Activated T-cell treated with anti-CD3 and anti-CD28 coated beads, Interleukin-2, amount 50 U/mL, for 72 hours (primary cell): ENCODE data around the gene C22orf23. TPM values are rescaled to one million over a fixed set of nuclear protein-coding genes. Genes with fewer than 3 reads are reported as not detected.

Source experiments
- ATAC-seq, 2 donors: fragments of 150-1000 bp; cut with Tn5 transposase; replicated peaks in 1 of 2; 2 replicates each; pipeline ENCODE4 v1.10.0; 2021; ENCODE audit warnings: moderate library complexity in 2 of 2, mild to moderate bottlenecking in 1 of 2
- DNase-seq, 2 donors: peaks; one replicate each; pipeline ENCODE4 v3.0.0; 2021 to 2022; ENCODE audit warnings: mixed read lengths in 1 of 2
- H3K27ac Mint-ChIP-seq: one replicate; pipeline ENCODE4 v1.8.0; 2022; ENCODE audit warnings: mild to moderate bottlenecking, moderate library complexity, mixed read lengths
- H3K27me3 Mint-ChIP-seq: one replicate; pipeline ENCODE4 v1.8.0; 2022; ENCODE audit warnings: low read depth, mixed read lengths
- H3K36me3 Mint-ChIP-seq, 2 donors: one replicate each; pipeline ENCODE4 v1.8.0; 2022; ENCODE audit warnings: mixed read lengths in 2 of 2, mild to moderate bottlenecking in 1 of 2; ENCODE audit not compliant: insufficient read depth in 2 of 2
- H3K4me1 Mint-ChIP-seq: one replicate; pipeline ENCODE4 v1.8.0; 2022; ENCODE audit warnings: low read depth, mixed read lengths
- H3K4me3 Mint-ChIP-seq, 2 donors: one replicate each; pipeline ENCODE4 v1.8.0; 2022; ENCODE audit warnings: mild to moderate bottlenecking in 2 of 2, mixed read lengths in 2 of 2, moderate library complexity in 2 of 2
- H3K9me3 Mint-ChIP-seq, 2 donors: one replicate each; pipeline ENCODE4 v1.8.0; 2022; ENCODE audit warnings: mixed read lengths in 2 of 2
- total RNA-seq, 2 donors: library from RNA; stranded (reverse); gene quantifications; one replicate each; pipeline ENCODE4 v1.2.3, GENCODE V29; 2022

Gene C22orf23
- total RNA-seq, 2 donors from 2014 or later, result 0.19 to 0.30 TPM

GRCh38 chr22:37924386-37925065, 28.9 kb downstream of the C22orf23 start:
- DNase-seq (no peak), ATAC-seq (no peak)
- no peak overlapping the region for H3K27ac Mint-ChIP-seq
- H3K9me3 Mint-ChIP-seq, result no peaks in the 10 kb centered on the region
- H3K27me3 Mint-ChIP-seq, result no peaks in the 10 kb centered on the region
- H3K4me1 Mint-ChIP-seq, result peaks cover 6% of the 10 kb centered on the region
- H3K36me3 Mint-ChIP-seq, result peaks cover 0 to 2% of the 10 kb centered on the region in 2 donors
- no peak overlapping the region for H3K4me3 Mint-ChIP-seq

- no peaks in the 10 kb centered on the region for H3K27me3 Mint-ChIP-seq
- peaks cover 0 to 2% of the 10 kb centered on the region in 2 donors for H3K36me3 Mint-ChIP-seq
- ATAC-seq (no peak), DNase-seq (no peak)
- no peak overlapping the region for H3K27ac Mint-ChIP-seq
- no peaks in the 10 kb centered on the region for H3K9me3 Mint-ChIP-seq
- no peak overlapping the region for H3K4me3 Mint-ChIP-seq
- peaks cover 6% of the 10 kb centered on the region for H3K4me1 Mint-ChIP-seq
Observed at GRCh38 chr22:37923927-37924326, 29.5 kb downstream of the C22orf23 start.

GRCh38 chr22:37922191-37922590, 31.2 kb downstream of the C22orf23 start:
- ATAC-seq (no peak), DNase-seq (no peak)
- no peak overlapping the region for H3K4me3 Mint-ChIP-seq
- H3K27ac Mint-ChIP-seq, result no peak overlapping the region
- H3K36me3 Mint-ChIP-seq, result peaks cover 0 to 2% of the 10 kb centered on the region in 2 donors
- H3K4me1 Mint-ChIP-seq, result peaks cover 6% of the 10 kb centered on the region
- H3K9me3 Mint-ChIP-seq, result no peaks in the 10 kb centered on the region
- no peaks in the 10 kb centered on the region for H3K27me3 Mint-ChIP-seq

- Mint-ChIP-seq H3K4me1 (peaks cover 6% of the 10 kb centered on the region), H3K27me3 (no peaks in the 10 kb centered on the region), H3K4me3 (peak overlapping the region; percentile 54 to 65), H3K36me3 (peaks cover 0 to 2% of the 10 kb centered on the region in 2 donors), H3K9me3 (no peaks in the 10 kb centered on the region), H3K27ac (peak overlapping the region; percentile 95)
- DNase-seq, result no peak
- ATAC-seq, result no peak
Observed at GRCh38 chr22:37920126-37920525, 33.3 kb downstream of the C22orf23 start.

GRCh38 chr22:37918580-37919270, 34.7 kb downstream of the C22orf23 start:
- DNase-seq (no peak), ATAC-seq (no peak)
- Mint-ChIP-seq H3K27me3 (no peaks in the 10 kb centered on the region), H3K4me3 (no peak overlapping the region), H3K4me1 (peaks cover 6% of the 10 kb centered on the region), H3K9me3 (no peaks in the 10 kb centered on the region), H3K27ac (no peak overlapping the region), H3K36me3 (peaks cover 0 to 2% of the 10 kb centered on the region in 2 donors)

GRCh38 chr22:37917874-37918548, 35.4 kb downstream of the C22orf23 start:
- Mint-ChIP-seq H3K36me3 (no peaks in the 10 kb centered on the region), H3K9me3 (no peaks in the 10 kb centered on the region), H3K4me1 (peaks cover 6% of the 10 kb centered on the region), H3K27ac (no peak overlapping the region), H3K27me3 (no peaks in the 10 kb centered on the region), H3K4me3 (no peak overlapping the region)
- DNase-seq (no peak), ATAC-seq (no peak)

GRCh38 chr22:37916311-37916710, 37.1 kb downstream of the C22orf23 start:
- Mint-ChIP-seq H3K9me3 (no peaks in the 10 kb centered on the region), H3K36me3 (no peaks in the 10 kb centered on the region), H3K4me1 (peaks cover 16% of the 10 kb centered on the region), H3K4me3 (no peak overlapping the region), H3K27me3 (no peaks in the 10 kb centered on the region), H3K27ac (no peak overlapping the region)
- ATAC-seq, result no peak
- DNase-seq, result no peak

- ATAC-seq (peak in 1 of 2 donors; percentile 21), DNase-seq (no peak)
- Mint-ChIP-seq H3K36me3 (no peaks in the 10 kb centered on the region), H3K27me3 (no peaks in the 10 kb centered on the region), H3K27ac (no peak overlapping the region), H3K4me3 (no peak overlapping the region), H3K9me3 (no peaks in the 10 kb centered on the region), H3K4me1 (peaks cover 10% of the 10 kb centered on the region)
Observed at GRCh38 chr22:37913233-37913721, 40.1 kb downstream of the C22orf23 start.

GRCh38 chr22:37912171-37912570, 41.2 kb downstream of the C22orf23 start:
- H3K27me3 Mint-ChIP-seq, result no peaks in the 10 kb centered on the region
- no peak overlapping the region for H3K4me3 Mint-ChIP-seq
- no peak overlapping the region for H3K27ac Mint-ChIP-seq
- ATAC-seq (peak; percentile 32 to 61), DNase-seq (no peak)
- H3K4me1 Mint-ChIP-seq, result peaks cover 18% of the 10 kb centered on the region
- H3K9me3 Mint-ChIP-seq, result no peaks in the 10 kb centered on the region
- H3K36me3 Mint-ChIP-seq, result no peaks in the 10 kb centered on the region

- no peak for DNase-seq
- Mint-ChIP-seq H3K27ac (no peak overlapping the region), H3K4me3 (no peak overlapping the region), H3K4me1 (peaks cover 21% of the 10 kb centered on the region), H3K36me3 (no peaks in the 10 kb centered on the region), H3K9me3 (no peaks in the 10 kb centered on the region), H3K27me3 (no peaks in the 10 kb centered on the region)
- no peak for ATAC-seq
Observed at GRCh38 chr22:37911697-37912096, 41.7 kb downstream of the C22orf23 start.

- Mint-ChIP-seq H3K27ac (no peak overlapping the region), H3K36me3 (no peaks in the 10 kb centered on the region), H3K4me1 (peaks cover 21% of the 10 kb centered on the region), H3K4me3 (no peak overlapping the region), H3K9me3 (no peaks in the 10 kb centered on the region), H3K27me3 (no peaks in the 10 kb centered on the region)
- ATAC-seq (no peak), DNase-seq (no peak)
Observed at GRCh38 chr22:37910890-37911672, 42.3 kb downstream of the C22orf23 start.

- DNase-seq (no peak), ATAC-seq (no peak)
- Mint-ChIP-seq H3K4me1 (peaks cover 31% of the 10 kb centered on the region), H3K27ac (no peak overlapping the region), H3K27me3 (no peaks in the 10 kb centered on the region), H3K36me3 (no peaks in the 10 kb centered on the region), H3K9me3 (no peaks in the 10 kb centered on the region), H3K4me3 (no peak overlapping the region)
Observed at GRCh38 chr22:37909766-37910165, 43.6 kb downstream of the C22orf23 start.
